Esophagus squamous epithelium (tissue), 4 donors: ENCODE measurements around the gene SFRP2.

Source experiments
- CTCF ChIP-seq, 6 experiments: fragments of 450-650 bp in 4 of 6; fragments of 200-600 bp in 2 of 6; sonication (generic) in 2 of 6; IDR thresholded peaks; one replicate each; pipeline ENCODE4 v1.5.1; 2016 to 2019; ENCODE audit warnings: antibody characterized with exemption in 6 of 6, mild to moderate bottlenecking in 4 of 6, moderate library complexity in 4 of 6
- POLR2A ChIP-seq, 4 donors: fragments of 450-650 bp; IDR thresholded peaks; one replicate each; pipeline ENCODE4 v1.6.1; 2017; ENCODE audit warnings: antibody characterized with exemption in 4 of 4, mild to moderate bottlenecking in 4 of 4, moderate library complexity in 3 of 4

GRCh38 chr4:153758136-153758535 is 30.7 kb downstream of the SFRP2 start:
- TF ChIP-seq CTCF (IDR thresholded peaks at IDR 0.05) = no peak
- TF ChIP-seq POLR2A (IDR thresholded peaks at IDR 0.05) = no peak
